Stimulated activated CD4-positive, alpha-beta T cell treated with anti-CD3 and anti-CD28 coated beads, TNF-alpha, amount 100 ng/mL, for 4 hours (primary cell): Measurements from ENCODE around the gene CREG1.

ENCODE experiments used
- DNase-seq, 3 experiments: peaks; one replicate each; pipeline ENCODE4 v3.0.0-alpha.2; 2020; ENCODE audit warnings: low read depth in 3 of 3

CREG1 gene

DNA sequence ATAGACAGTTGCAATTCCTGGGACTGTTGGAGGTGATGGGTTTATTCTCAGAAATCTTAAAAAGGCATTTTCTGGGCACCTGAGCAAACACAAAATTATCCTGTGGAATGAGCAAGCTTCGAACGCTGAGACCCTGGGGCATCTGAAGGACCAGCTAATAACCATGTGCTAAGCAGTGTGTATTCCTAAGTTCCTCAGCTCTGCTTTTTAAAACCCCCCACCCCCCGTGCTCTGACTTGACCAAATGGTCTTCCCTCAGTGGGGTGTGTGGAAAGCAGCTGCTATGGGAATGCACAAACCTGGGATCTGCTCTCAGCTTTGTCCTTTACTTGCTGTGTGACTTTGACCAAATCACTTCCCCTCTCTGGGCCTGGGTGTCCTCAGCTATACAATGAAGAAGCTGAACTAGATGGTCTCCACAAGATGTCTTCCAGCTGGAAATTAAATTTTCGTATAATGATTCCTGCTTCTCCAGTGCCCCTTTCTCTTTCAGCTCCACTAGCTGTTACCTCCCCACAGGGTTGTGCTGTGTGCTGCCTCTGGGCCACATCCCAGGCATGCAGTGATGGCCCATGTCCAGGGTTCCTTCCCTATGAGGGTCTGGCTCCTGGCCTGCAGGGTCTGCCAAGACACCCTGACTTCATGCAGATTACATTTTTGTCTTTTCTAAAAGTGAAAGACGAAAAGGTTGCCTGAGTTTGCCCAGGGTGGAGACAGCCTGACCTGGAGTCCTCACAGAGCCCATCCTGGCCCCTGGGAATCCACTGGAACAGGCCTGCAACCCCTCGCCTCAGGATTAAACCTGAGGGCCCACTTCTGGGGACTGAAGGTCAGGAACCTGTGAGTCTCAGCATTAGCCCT, 20.4 kb downstream of the CREG1 start:
- DNase-seq, result no peak

DNA sequence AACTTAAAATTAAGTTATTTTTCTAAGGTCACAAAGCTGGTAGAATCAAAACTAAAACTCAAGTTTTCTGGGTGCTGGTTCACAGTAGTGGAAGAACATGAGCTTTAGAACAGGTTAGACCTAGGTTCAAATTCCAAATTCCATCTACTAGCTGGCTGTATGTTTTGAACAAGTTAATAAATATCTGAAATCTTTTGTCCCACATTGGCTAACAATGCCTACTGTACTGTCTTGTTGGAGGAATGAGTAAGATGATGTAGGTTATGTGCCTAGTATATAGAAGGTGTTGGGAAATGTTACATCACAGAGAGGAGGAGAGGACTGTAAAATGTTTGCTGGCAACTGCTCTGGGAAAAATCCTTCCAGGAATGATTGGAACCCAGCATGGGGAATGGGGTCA, 21.2 kb downstream of the CREG1 start:
- DNase-seq, result no peak

DNA sequence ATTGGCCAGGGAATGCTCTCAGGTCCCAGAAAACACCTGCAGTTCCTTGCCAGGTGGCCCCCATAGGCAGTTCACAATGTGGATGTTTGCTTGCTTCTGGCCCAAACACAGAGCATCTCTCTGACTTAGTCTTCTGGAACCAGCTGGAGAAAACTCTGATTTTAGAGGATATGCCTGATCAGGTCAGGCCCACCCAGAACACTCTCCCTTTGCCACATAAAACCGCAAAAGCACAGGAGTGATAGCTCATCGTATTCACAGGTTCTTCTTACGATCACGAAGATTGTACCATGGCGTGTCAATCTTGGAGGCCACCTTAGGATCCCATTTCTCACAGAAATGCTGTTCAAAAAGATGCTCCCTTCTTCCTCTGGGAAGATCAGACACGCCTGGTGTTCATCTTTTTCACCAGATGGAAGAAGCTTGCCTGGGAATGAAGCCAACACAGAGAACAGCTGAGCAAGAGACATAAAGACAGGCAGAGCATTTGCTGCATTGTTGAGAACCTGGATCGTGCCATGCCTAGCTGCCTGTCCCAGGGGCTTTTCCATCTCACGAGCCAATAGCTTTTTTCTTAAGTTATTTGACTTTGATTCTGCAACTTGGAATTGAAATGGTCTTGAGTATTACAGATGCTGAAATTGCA, 23.6 kb downstream of the CREG1 start:
- no peak for DNase-seq

DNA sequence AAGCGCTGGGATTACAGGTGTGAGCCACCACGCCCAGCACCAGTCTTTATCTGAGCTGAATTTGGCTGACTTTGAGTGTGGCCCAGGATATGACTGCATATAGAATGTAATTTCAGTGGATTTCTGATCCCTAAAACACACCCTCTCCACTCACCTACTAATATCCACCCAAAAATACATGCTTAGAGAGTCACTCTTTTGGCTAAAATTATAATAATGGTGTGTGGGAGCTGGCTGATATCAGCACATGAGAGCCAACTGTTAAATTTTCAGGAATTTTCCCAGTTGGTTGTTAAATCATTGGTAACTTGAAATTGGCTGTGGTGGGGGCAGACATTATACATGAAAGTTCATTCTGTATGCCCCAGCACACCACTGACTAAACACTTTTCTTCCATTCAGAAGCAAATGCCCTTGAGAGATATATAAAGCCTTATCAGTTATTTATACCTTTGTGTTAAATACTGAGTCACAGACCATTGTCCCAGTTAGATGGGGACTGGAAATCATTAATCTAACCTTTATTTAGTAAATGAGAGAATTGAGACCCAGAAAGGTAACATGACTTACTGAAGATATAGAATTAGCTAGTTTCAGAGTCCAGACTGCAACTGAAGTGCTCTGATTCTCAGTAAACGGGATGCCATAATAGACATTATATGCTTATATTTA, 25.4 kb downstream of the CREG1 start:
- DNase-seq, result no peak

DNA sequence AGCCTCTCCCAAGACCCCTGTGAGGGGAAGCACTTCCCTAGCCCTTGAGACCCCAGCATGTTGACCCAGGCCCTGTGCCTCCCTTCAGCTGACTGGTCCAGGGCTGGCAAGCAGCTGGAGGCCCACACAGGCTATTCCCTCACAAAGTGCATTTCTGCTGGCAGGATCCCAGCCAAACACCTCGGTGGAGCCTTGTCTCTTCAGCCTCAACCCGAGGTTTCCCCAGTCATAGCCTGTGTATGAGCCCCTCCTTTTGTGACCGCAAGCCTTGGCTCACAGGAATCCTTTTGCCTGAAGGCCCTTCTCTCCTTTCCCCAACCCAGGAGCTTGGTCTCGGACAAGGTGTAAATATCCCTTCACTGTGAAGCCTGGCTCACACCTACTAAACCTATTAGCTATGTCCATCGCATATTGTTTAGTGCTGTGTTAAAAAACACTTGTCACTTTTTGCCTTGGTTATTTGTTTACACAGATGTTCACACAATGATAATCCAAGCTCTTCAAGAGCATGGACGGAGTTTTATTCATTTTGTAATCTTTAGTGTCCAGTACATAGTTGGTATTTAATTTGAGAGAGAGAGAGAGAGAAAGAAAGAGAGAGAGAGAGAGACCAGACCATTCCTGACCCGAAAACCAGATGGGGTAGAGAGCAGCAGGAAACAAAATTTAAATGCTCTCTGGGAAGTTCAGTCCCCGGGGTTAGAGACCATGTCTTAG, 26.7 kb downstream of the CREG1 start:
- DNase-seq, result no peak

DNA sequence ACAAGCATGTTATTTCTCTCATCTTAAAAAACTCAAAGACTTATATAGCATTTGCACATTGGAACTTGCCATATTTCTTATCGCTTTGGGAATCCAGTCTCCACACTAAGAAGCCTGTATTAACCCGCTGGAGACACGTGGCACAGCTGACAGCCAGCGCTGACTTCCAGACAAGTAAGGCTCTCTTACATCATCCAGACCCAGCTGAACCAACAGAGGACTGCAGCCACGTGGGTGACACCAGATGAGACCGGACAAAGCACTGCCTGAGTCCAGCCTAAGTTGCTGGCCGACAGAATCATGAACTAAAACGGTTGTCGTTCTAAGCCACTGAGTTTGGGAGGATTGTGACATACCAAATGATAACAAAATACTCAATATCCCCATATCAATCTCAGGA, 28.9 kb downstream of the CREG1 start:
- no peak for DNase-seq

DNA sequence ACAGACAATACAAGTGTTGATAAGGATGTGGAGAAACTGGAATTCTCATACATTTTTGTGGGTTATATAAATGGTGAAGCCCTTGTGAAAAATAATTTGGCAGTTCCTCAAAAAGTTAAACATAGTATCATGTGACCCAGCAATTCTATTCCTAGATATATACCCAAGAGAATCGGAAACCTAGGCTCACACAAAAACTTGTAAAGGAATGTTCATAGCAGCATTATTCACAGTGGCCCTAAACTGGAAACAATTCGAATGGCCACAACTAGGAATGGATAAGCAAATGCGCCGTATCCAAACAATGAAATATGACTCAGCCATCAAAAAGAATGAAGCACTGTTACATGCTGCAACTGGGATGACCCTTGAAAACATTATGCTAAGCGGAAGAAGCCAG, 31.3 kb downstream of the CREG1 start:
- DNase-seq, result no peak

DNA sequence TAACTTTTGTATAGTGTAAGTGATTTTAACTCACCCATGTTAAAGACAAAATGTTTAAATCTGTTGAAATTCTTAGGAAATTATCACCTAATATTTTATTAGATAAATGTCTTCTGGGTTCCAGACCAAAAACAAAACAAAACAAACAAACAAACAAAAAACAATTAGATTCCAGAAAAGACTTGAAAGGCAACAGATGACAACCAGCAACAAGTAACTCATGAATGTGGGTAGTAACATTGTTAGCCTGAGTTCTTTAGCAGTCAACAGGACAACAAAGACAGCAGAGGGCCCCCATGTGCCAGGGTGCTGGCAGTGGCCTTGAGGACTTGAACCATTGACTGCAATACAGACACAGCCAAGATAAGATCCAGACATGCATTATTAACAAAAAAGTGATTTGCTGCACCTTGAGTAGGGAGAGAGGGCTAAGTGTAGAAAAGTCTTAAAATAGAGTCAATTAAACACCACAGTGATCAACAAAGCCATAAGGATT, 32.8 kb downstream of the CREG1 start:
- DNase-seq, result no peak

DNA sequence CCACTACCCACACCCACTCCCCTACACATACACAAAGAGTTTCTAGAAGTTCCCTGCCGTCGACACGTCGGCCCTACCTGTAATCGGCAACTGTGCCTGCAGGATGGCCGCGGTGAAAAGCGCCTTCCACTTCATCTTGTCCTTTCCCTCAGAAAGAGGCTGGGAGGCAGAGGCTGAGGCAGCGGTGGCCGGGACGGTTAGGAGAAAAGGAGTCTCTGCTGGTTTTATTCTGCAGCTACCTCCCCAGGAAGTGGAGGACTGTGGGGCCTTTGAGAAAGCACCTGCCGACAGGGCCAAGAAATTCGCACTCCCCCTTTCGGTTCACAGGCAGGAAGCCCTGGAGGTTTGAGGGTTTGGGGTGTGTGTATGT, 35.2 kb downstream of the CREG1 start, which contains the start of gene CD247:
TSS of gene CD247 (minus strand) at position 199 of the 370 bp plus-strand sequence. CDS start at position 135, 64 bp downstream.
- peak; percentile 45 to 61 (median 47) for DNase-seq

DNA sequence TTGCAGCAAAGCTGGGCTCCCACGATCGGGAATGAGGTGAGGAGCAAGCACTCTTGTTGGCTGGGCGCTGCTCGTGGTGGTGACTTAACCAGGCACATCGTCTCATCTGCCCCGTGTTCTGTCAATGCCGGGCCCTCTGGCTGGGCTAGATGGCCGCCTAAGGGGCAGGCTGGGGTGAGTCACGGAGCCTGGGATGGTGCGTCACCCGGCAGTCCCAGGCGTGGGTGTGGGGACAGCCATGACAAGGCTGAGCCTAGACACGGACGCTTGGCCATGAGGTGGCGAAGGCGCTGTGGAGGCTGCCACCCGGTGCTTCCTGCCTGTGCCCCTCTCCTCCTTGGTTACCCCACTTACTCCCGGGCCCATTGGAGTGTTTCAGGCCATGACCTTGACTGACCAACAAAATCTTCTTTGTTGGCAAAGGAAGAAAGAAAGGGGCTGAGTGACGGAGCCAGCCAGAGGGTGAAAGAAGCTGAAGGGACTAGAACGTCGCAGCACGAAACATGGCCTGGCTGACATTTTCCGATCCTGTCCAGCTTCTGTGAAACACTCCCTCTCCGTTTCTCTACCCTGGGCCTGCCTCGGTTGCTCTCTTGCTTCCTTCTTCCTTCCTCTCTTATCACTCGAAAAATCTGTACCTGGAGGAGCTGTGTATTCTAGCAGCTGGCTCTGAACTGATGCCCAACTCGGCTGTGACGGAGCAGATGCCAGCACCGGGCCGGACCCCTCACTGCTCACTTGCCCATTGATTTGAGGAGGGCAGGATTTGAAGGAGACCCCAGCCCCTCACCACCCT, 35.8 kb downstream of the CREG1 start:
- peak; percentile 73 to 82 (median 75) for DNase-seq

DNA sequence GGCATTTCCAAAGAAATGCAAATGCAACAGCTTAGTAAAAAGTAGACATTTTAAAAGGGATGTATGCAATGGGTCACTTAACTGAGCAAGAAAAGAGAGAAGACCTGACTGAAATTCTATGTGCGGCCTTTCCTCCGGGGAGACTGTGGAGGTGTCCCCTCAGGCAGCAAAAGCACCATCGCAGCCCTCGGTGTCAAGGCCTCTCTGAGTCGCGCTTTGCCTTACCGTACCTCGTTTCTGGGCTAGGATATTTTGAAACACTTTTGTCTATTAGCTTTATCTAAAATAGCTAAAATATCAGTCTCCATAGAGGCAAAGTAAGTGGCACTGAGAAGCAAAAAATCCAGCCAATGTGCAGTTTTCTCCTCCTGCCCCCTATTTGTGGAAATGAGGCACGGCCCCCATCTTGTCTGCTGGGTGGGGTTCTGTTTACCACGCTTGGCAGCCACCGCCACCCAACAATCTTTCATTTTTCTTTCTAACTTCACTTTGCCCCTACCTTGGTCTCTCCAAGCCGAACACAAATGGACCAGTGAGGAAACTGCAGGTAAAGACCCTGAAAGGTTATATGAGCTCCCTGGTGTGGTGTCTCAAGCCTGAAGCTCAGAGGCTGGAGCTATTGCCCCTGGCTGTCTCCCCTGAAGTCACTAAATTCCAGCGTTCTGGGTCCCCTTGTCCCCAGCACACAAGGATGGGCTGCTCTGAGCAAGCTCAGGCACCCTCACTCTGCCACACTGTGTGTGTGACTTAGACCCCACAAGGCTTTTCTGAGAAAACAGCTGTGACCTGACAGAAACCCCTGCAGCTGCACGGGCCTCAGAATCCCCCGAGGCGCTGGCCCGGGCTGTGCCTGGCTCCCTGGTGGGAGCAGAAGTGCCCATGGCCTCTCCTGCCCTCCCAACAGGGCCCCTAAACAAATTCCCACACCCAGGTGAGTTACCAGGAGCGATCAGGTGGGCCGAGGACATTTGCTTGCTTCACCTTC, 36.9 kb downstream of the CREG1 start:
- DNase-seq, result no peak

DNA sequence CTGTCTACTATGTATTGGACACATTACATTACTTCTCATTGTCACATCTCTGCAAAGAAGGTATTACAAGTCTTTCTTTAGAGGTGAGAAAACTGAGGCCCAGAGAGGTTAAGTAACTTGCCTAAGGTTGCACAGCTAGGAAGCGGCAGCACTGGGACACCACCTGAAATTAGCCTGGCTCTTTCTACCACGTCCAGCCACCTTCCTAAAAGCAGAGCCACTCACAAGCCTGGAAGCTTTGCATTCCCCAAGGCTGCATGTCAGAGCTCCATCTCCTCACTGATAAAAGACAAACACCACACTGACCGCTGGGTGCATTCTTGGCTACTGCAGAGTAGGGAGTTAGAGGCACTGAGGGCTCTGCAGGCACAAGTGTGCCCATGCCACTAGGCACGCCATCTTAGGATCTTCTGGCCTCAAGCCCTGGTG, 37.7 kb downstream of the CREG1 start:
- DNase-seq, result no peak

DNA sequence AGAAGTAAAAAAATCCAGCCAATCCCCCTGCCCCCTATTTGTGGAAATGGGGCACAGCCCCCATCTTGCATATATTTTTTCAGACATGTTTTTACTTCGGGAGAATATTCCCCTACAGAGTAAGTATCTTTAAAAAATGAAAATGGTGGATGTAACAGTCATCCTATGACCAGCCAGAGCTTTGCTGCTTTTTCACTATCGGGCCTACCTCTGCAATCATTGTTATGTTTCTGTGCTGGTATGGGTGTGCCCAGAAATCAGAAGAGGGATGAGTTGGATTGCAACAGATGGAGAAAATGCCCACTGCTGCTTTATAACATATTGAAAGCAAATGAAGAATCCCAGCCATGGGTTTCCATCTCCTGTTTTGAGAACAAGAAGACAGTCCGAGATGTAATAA, 38.1 kb downstream of the CREG1 start:
- DNase-seq, result no peak

DNA sequence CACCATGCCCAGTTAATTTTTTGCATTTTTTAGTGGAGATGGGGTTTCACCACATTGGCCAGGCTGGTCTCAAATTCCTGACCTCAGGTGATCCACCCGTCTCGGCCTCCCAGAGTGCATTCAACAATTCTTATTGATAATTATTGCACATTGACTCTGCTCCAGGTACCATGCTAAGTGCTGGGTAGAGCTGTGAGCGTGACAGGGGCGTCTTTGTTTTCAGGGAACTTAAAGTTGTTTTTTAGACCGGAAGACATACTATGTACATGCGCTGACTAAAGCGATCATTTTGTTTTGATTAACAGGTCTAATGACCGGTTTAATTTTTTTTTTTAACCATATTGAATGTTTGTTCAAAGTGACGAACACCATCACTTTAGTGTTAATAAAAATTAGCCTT, 39.3 kb downstream of the CREG1 start:
- DNase-seq, result no peak

DNA sequence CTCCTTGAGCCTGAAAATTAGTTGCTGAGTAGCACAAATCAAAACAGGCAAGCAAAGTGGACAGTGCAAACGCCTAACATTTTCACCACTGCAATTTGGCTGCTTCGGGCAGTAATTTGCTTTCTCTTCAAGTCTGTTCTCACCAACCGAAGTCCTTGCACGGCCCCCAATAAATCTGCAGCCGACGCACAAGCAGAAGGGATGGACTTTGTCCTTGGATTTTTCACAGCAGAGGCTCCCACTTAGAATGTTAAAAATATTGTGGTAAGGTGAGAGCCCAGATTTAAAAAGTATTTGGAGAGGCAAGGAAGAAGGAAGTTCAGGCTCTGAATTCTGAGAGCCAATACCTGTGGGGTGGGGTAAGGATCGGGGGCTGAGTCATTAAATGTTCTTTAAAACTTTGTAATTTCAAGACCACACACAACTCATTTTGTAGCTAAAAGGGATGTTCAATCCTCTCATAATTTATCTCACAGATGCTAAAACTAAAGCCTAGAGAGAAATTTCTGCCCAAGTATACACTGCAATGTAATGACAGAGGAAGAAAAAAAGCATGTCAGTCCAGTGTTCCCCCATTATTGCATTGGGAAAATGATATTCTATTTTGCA, 41.4 kb downstream of the CREG1 start:
- no peak for DNase-seq

DNA sequence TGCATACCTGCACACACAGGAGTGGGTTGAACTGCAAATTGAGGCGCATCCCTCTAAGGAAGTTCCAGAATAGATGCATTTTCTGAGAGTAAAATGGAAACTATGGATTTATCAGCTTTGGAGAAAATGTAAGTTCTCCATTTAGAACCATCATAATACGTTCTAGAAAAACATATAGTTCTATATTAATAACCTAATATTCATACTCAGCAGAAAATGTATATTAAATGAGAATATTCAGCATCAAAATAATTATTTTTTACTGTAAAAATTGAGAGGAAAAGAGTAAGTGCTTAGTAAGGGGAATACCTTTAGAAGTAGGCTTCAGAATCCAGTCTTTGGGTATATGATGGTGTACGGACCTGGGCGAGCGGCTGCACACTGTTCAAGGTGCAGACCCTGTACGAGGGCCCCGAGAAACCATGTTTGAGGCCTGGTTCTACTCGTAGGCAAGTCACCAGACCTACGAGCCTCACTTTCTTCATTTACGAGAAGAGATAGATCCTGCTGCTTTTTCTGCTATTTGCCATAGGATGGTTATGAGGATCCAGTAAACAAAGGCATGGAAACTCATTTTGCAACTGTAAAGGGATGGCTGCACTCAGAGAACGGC, 42.1 kb downstream of the CREG1 start:
- no peak for DNase-seq

DNA sequence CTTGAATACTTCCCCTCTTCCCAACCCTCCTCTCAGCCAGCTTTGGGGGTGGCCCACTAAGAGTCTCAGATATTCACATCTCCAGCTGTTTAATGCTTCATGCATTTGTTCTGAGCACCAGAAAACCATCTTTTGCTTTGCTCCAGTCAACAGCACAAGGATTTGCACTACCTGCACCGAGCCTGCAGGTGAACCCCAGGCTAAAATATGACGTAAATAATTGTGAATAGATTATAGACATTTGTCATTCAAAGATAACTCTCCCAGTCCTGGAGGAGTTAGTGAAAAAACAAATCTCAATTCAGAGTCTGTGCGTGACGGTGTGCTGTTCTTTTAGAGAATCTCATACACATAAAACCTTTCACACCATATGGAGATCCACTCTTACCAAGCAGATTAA, 42.7 kb downstream of the CREG1 start:
- no peak for DNase-seq

DNA sequence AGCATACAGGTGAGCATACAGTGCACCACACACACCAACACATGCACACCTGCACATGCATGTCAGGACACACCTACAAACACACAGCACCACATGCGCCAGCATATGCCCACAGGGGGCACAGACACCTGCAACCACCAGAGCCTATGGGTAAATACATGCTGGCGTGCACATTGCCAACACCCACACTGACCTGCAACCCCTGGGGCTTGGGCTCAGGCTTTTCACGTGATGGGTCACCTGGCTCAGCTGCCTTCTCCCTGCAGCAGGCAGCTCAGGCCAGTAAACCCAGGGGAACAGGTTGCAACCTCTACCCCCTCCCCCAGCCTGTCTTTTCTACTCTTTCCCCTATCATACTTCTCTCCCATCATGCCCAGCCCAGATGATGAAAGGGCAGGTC, 43.3 kb downstream of the CREG1 start:
- DNase-seq, result no peak

DNA sequence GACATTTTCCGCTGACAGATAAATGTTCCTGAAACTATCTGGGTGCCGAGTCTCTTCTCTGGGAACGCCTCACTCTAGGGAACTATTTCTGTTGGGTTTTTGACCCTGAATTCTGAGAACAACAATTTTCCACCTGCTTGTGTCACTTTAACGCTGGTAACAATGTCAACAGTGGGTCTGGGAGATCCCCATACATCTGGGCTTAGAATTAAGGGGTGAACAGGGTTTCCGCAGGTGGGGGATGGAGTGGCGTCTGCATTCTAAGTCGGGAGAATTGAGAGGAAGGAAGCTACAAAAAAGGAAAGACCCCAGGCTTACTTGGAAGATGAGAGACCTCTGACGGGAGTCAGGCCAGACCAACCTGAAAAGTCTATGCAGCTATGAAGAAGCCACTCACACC, 44.0 kb downstream of the CREG1 start:
- DNase-seq, result no peak
